ENCODE results near the gene HYAL4. TPM values are rescaled to one million over a fixed set of nuclear protein-coding genes. Genes with fewer than 3 reads are reported as not detected.

HYAL4 gene
- total RNA-seq, 1 experiment from 2014 or later, result not detected

DNA sequence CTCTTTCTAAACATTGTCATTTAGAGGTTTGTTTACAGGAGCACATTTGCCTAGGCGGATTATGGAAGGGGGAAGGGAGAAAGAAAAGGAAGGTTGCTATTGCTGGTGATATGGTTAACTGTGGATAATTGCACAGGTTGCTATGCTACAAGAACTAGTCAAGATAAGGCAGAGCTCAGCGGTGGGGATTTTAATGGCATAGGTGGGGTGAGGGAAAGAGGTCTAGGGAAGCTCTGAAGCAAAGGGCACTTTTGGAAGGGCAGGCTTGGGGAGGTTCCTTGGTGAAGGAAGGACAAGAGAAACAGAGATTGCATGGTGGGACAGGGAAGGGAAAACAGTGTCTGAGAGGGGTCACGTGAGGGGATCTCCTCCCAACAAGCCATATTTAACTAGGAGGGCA, 19.5 kb downstream of the HYAL4 start:
- H3K4me1 ChIP-seq (ENCODE audit: insufficient read depth, low read length, poor library complexity, severe bottlenecking), result no peaks in the 10 kb centered on the region
- no peaks in the 10 kb centered on the region for H3K9me3 ChIP-seq (ENCODE audit: low read depth, low read length, poor library complexity, severe bottlenecking)
- H3K27me3 ChIP-seq (replicated peaks; ENCODE audit: insufficient read depth, low read depth, low read length, poor library complexity), result no peaks in the 10 kb centered on the region
- no peaks in the 10 kb centered on the region for H3K36me3 ChIP-seq (ENCODE audit: insufficient read depth, low read length, poor library complexity, severe bottlenecking)
- no peak overlapping the region for H3K4me3 ChIP-seq (ENCODE audit: low read depth, low read length, poor library complexity, severe bottlenecking)
- no peak for TF ChIP-seq EZH2 (IDR thresholded peaks at IDR 0.05; ENCODE audit: borderline replicate concordance, low read depth, low read length, poor library complexity, severe bottlenecking)
- TF ChIP-seq, protein P1, sequence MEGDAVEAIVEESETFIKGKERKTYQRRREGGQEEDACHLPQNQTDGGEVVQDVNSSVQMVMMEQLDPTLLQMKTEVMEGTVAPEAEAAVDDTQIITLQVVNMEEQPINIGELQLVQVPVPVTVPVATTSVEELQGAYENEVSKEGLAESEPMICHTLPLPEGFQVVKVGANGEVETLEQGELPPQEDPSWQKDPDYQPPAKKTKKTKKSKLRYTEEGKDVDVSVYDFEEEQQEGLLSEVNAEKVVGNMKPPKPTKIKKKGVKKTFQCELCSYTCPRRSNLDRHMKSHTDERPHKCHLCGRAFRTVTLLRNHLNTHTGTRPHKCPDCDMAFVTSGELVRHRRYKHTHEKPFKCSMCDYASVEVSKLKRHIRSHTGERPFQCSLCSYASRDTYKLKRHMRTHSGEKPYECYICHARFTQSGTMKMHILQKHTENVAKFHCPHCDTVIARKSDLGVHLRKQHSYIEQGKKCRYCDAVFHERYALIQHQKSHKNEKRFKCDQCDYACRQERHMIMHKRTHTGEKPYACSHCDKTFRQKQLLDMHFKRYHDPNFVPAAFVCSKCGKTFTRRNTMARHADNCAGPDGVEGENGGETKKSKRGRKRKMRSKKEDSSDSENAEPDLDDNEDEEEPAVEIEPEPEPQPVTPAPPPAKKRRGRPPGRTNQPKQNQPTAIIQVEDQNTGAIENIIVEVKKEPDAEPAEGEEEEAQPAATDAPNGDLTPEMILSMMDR (conservative IDR thresholded peaks at IDR 0.05; ENCODE audit: low read depth, low read length), result no peak
- POLR2A ChIA-PET (ENCODE audit: low non-redundant PET), result no interaction called here
- intact Hi-C loops (cut with micrococcal nuclease; ENCODE audit: unreplicated experiment), result loop anchor here (2.0 to 10.0 kb wide), 2 partner anchors 228 to 370 kb away; no protein-coding TSS in a partner anchor
- BruUV-seq (replicated peaks), result no TSS peak
- no peak for DNase-seq (ENCODE audit: low spot score)
- no peak overlapping the region for H3K27ac ChIP-seq (ENCODE audit: low read depth, low read length, poor library complexity, severe bottlenecking)
- CTCF ChIA-PET, result interaction anchor here (1.0 to 2.1 kb wide), 2 partner anchors 66 to 228 kb away, joined by 5 to 10 read pairs; no protein-coding TSS in a partner anchor

DNA sequence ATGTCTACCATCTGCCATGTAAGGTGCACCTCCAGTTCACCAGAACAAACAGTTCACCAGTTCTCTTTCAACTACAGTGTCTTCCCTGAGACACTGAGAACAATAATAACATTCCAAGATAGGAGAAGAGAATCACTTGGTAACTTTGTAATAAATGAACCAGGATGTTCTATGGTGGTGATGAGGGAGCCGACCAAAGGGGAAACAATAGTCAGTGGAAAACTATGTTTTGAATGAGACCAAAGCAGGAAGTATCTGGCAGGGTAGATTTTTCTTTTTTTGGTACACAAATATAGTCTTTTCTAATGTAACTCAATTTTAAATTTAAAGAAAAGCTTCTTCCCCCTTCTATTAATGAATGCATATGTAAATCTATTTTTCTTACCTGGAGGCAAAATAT, 20.0 kb downstream of the HYAL4 start:
- H3K36me3 ChIP-seq (ENCODE audit: insufficient read depth, low read length, poor library complexity, severe bottlenecking), result no peaks in the 10 kb centered on the region
- H3K4me3 ChIP-seq (ENCODE audit: low read depth, low read length, poor library complexity, severe bottlenecking), result no peak overlapping the region
- ChIA-PET POLR2A (ENCODE audit: low non-redundant PET) (no interaction called here), CTCF (interaction anchor here (1.0 to 2.1 kb wide), 2 partner anchors 66 to 229 kb away, joined by 5 to 10 read pairs; no protein-coding TSS in a partner anchor)
- no peak overlapping the region for H3K27ac ChIP-seq (ENCODE audit: low read depth, low read length, poor library complexity, severe bottlenecking)
- H3K27me3 ChIP-seq (replicated peaks; ENCODE audit: insufficient read depth, low read depth, low read length, poor library complexity), result no peaks in the 10 kb centered on the region
- intact Hi-C loops (cut with micrococcal nuclease; ENCODE audit: unreplicated experiment), result loop anchor here (1.0 to 10.0 kb wide), 5 partner anchors 67 to 370 kb away; no protein-coding TSS in a partner anchor
- BruUV-seq (replicated peaks), result no TSS peak
- no peak for DNase-seq (ENCODE audit: low spot score)
- no peak for TF ChIP-seq EZH2 (IDR thresholded peaks at IDR 0.05; ENCODE audit: borderline replicate concordance, low read depth, low read length, poor library complexity, severe bottlenecking)
- TF ChIP-seq, protein P1 (conservative IDR thresholded peaks at IDR 0.05; ENCODE audit: low read depth, low read length), result no peak
- no peaks in the 10 kb centered on the region for H3K9me3 ChIP-seq (ENCODE audit: low read depth, low read length, poor library complexity, severe bottlenecking)
- H3K4me1 ChIP-seq (ENCODE audit: insufficient read depth, low read length, poor library complexity, severe bottlenecking), result no peaks in the 10 kb centered on the region

DNA sequence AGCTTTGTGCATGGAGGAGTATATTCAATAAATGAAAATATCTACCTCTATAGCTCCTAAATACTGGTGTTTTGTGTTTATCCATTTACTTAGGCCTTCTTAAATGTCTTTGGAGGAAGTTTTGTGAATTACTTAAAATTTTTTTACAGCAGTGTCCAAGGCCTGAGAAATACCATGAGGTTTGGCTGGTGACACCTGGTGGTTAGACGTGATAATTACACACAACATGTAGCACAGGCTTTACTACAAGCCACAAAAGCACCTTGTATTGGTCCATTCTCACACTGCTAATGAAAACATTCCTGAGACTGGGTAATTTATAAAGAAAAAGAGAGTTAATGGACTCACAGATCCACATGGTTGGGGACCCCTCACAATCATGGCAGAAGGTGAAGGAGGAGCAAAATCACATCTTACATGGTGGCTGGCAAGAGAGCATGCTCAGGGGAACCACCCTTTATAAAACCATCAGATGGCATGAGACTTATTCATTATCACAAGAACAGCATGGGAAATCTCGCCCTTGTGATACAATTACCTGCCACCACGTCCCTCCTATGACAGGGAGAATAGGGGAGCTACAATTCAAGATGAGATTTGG, 20.6 kb downstream of the HYAL4 start:
- intact Hi-C loops (cut with micrococcal nuclease; ENCODE audit: unreplicated experiment), result loop anchor here (1.0 to 10.0 kb wide), 5 partner anchors 67 to 371 kb away; no protein-coding TSS in a partner anchor
- H3K9me3 ChIP-seq (ENCODE audit: low read depth, low read length, poor library complexity, severe bottlenecking), result no peaks in the 10 kb centered on the region
- BruUV-seq (replicated peaks), result no TSS peak
- peak; percentile 66 for DNase-seq (ENCODE audit: low spot score)
- H3K27me3 ChIP-seq (replicated peaks; ENCODE audit: insufficient read depth, low read depth, low read length, poor library complexity), result no peaks in the 10 kb centered on the region
- ChIA-PET POLR2A (ENCODE audit: low non-redundant PET) (no interaction called here), CTCF (interaction anchor here (2.1 kb wide), 1 partner anchor 67 kb away, joined by 10 read pairs; no protein-coding TSS in a partner anchor)
- no peaks in the 10 kb centered on the region for H3K36me3 ChIP-seq (ENCODE audit: insufficient read depth, low read length, poor library complexity, severe bottlenecking)
- H3K27ac ChIP-seq (ENCODE audit: low read depth, low read length, poor library complexity, severe bottlenecking), result no peak overlapping the region
- H3K4me3 ChIP-seq (ENCODE audit: low read depth, low read length, poor library complexity, severe bottlenecking), result no peak overlapping the region
- no peaks in the 10 kb centered on the region for H3K4me1 ChIP-seq (ENCODE audit: insufficient read depth, low read length, poor library complexity, severe bottlenecking)
- TF ChIP-seq EZH2 (IDR thresholded peaks at IDR 0.05; ENCODE audit: borderline replicate concordance, low read depth, low read length, poor library complexity, severe bottlenecking), result no peak
- TF ChIP-seq, protein P1 (conservative IDR thresholded peaks at IDR 0.05; ENCODE audit: low read depth, low read length), result peak; percentile 75
